SK-N-SH (cell line): ENCODE measurements around the gene GATAD2B. TPM values are rescaled to one million over a fixed set of nuclear protein-coding genes. Genes with fewer than 3 reads are reported as not detected.
A peak's percentile ranks its signal among the peaks of the same experiment; 100 is the strongest.

Experiments
- CTCF ChIA-PET: fragments of 300-600, 350-600 bp; formaldehyde crosslinking; extraction: SDS; loops from one replicate; lab custom pipeline; 2021; lab: Yijun Ruan, JAX
- POLR2A ChIA-PET: fragments of 350-600 bp; sonication (Branson Sonifier 250); formaldehyde crosslinking; extraction: SDS; loops from one replicate; lab custom pipeline; 2020; ENCODE audit warnings: antibody characterized with exemption, inconsistent platforms; lab: Yijun Ruan, JAX
- DNase-seq: peaks from one replicate; pipeline ENCODE4 v3.0.0; 2012
- H2AFZ ChIP-seq: fragments of 200-600 bp; sonication (generic); 2 replicates; pipeline ENCODE4 v1.8.1; 2016; ENCODE audit warnings: antibody characterized with exemption, mild to moderate bottlenecking, low read depth
- H3F3A ChIP-seq: fragments of 200-600 bp; sonication (generic); replicated peaks from 2 replicates; pipeline ENCODE3; 2016; ENCODE audit warnings: antibody characterized with exemption, mild to moderate bottlenecking; ENCODE audit not compliant: insufficient read depth
- H3K27ac ChIP-seq, 2 experiments: fragments of 200-500 bp in 1 of 2; fragments of 200-600 bp in 1 of 2; sonication (Bioruptor generic) in 1 of 2; sonication (generic), shearing (Covaris generic) in 1 of 2; 2 replicates each; pipeline versions ENCODE4 v1.5.1 to v1.6.1; 2014 to 2016; ENCODE audit warnings: low read depth in 2 of 2, inconsistent platforms in 1 of 2, low read length in 1 of 2, mild to moderate bottlenecking in 1 of 2, mixed read lengths in 1 of 2
- H3K27me3 ChIP-seq: fragments of 200-600 bp; sonication (generic), shearing (Covaris generic); 2 replicates; pipeline ENCODE4 v1.6.1; 2016; ENCODE audit warnings: mixed run types; ENCODE audit not compliant: insufficient read depth
- H3K36me3 ChIP-seq, 2 experiments: fragments of 200-500 bp in 1 of 2; fragments of 200-600 bp in 1 of 2; sonication (Bioruptor generic) in 1 of 2; sonication (generic) in 1 of 2; replicated peaks in 1 of 2; 2 replicates each; pipeline versions ENCODE3 to v1.5.1; 2014 to 2016; ENCODE audit warnings: low read length in 1 of 2, mild to moderate bottlenecking in 1 of 2; ENCODE audit not compliant: insufficient read depth in 2 of 2, control insufficient read depth in 1 of 2
- H3K4me1 ChIP-seq, 2 experiments: fragments of 200-500 bp in 1 of 2; fragments of 200-600 bp in 1 of 2; sonication (Bioruptor generic) in 1 of 2; sonication (generic), shearing (Covaris generic) in 1 of 2; 2 replicates each; pipeline versions ENCODE4 v1.5.1 to v1.6.1; 2014 to 2016; ENCODE audit warnings: low read depth in 1 of 2, low read length in 1 of 2, mixed run types in 1 of 2; ENCODE audit not compliant: insufficient read depth in 2 of 2, control insufficient read depth in 1 of 2
- H3K4me2 ChIP-seq: fragments of 200-600 bp; sonication (generic), shearing (Covaris generic); 2 replicates; pipeline ENCODE4 v1.6.1; 2017; ENCODE audit warnings: mixed run types
- H3K4me3 ChIP-seq, 2 experiments: fragments of 200-500 bp in 1 of 2; fragments of 200-600 bp in 1 of 2; sonication (Bioruptor generic) in 1 of 2; sonication (generic), shearing (Covaris generic) in 1 of 2; 2 replicates each; pipeline versions ENCODE4 v1.5.1 to v1.8.1; 2014 to 2016; ENCODE audit warnings: low read depth in 2 of 2, inconsistent platforms in 1 of 2, low read length in 1 of 2, mild to moderate bottlenecking in 1 of 2, mixed read lengths in 1 of 2, moderate library complexity in 1 of 2
- H3K79me2 ChIP-seq: fragments of 200-600 bp; sonication (generic); 2 replicates; pipeline ENCODE4 v1.8.1; 2017; ENCODE audit warnings: mild to moderate bottlenecking; ENCODE audit not compliant: insufficient read depth
- H3K9ac ChIP-seq: fragments of 200-600 bp; sonication (generic); 2 replicates; pipeline ENCODE4 v1.6.1; 2017; ENCODE audit warnings: mixed run types
- H3K9me2 ChIP-seq: fragments of 200-600 bp; sonication (generic); 2 replicates; pipeline ENCODE4 v1.6.1; 2017; ENCODE audit warnings: mixed run types
- H3K9me3 ChIP-seq: fragments of 200-600 bp; sonication (generic); 2 replicates; pipeline ENCODE4 v1.6.1; 2017; ENCODE audit warnings: mixed run types, mild to moderate bottlenecking, moderate library complexity
- H4K20me1 ChIP-seq: fragments of 200-600 bp; sonication (generic); 2 replicates; pipeline ENCODE4 v1.6.1; 2017; ENCODE audit warnings: mild to moderate bottlenecking, mixed run types; ENCODE audit not compliant: insufficient read depth
- CHD2 ChIP-seq: fragments of 150-350 bp; IDR thresholded peaks from 2 replicates; pipeline ENCODE4 v1.6.1; 2018; ENCODE audit warnings: low read length; ENCODE audit not compliant: partially characterized antibody
- GABPA ChIP-seq: IDR thresholded peaks from 2 replicates; pipeline ENCODE4 v1.4.0; 2012; ENCODE audit warnings: low read depth, mild to moderate bottlenecking
- MAX ChIP-seq: IDR thresholded peaks from 2 replicates; pipeline ENCODE4 v1.4.0; 2012; ENCODE audit warnings: low read depth
- MXI1 ChIP-seq: IDR thresholded peaks from 2 replicates; pipeline ENCODE4 v1.6.1; 2012; ENCODE audit warnings: mild to moderate bottlenecking, low read depth, low read length, improper control_type of control experiment
- NFIC ChIP-seq: IDR thresholded peaks from 2 replicates; pipeline ENCODE4 v1.4.0; 2012; ENCODE audit warnings: borderline replicate concordance
- POLR2AphosphoS5 ChIP-seq: IDR thresholded peaks from 2 replicates; pipeline ENCODE4 v1.6.1; 2012; ENCODE audit warnings: low read depth, low read length
- RAD21 ChIP-seq: IDR thresholded peaks from 2 replicates; pipeline ENCODE4 v1.6.1; 2012; ENCODE audit warnings: mild to moderate bottlenecking, low read length
- RCOR1 ChIP-seq: fragments of 150-350 bp; IDR thresholded peaks from 2 replicates; pipeline ENCODE4 v1.6.1; 2017; ENCODE audit warnings: antibody characterized with exemption, low read length
- RFX5 ChIP-seq: IDR thresholded peaks from 2 replicates; pipeline ENCODE4 v1.6.1; 2012; ENCODE audit warnings: mild to moderate bottlenecking, improper control_type of control experiment, low read length
- SIN3A ChIP-seq: IDR thresholded peaks from 2 replicates; pipeline ENCODE4 v1.6.1; 2012; ENCODE audit warnings: low read depth, mild to moderate bottlenecking, low read length, moderate library complexity, borderline replicate concordance
- SMC3 ChIP-seq: IDR thresholded peaks from 2 replicates; pipeline ENCODE4 v1.6.1; 2012; ENCODE audit warnings: low read depth, low read length, improper control_type of control experiment
- TAF1 ChIP-seq: IDR thresholded peaks from 2 replicates; pipeline ENCODE4 v1.6.1; 2012; ENCODE audit warnings: low read depth, mild to moderate bottlenecking, low read length, moderate library complexity, borderline replicate concordance
- TEAD4 ChIP-seq: IDR thresholded peaks from 2 replicates; pipeline ENCODE4 v1.4.0; 2012; ENCODE audit warnings: mild to moderate bottlenecking, borderline replicate concordance; ENCODE audit not compliant: insufficient read depth
- USF1 ChIP-seq: IDR thresholded peaks from 2 replicates; pipeline ENCODE4 v1.4.0; 2012; ENCODE audit warnings: low read depth, borderline replicate concordance
- WGBS: methylation state at CpG from one replicate; pipeline ENCODE4 v1.1.6; 2017; ENCODE audit warnings: low lambda C conversion rate; 5-methylcytosine and 5-hydroxymethylcytosine counted together
- polyA plus RNA-seq, 3 experiments: library from polyadenylated mRNA; depleted of rRNA; stranded (reverse); fragments of >200 nt; gene quantifications; 2 replicates each; pipeline ENCODE4 v1.2.3, GENCODE V29; 2012
- TF ChIP-seq, protein P1 (sequence below): fragments of 150-350 bp; IDR thresholded peaks from 2 replicates; pipeline ENCODE4 v1.6.1; 2016; ENCODE audit warnings: mild to moderate bottlenecking, low read depth, low read length
- TF ChIP-seq, protein P2 (sequence below): IDR thresholded peaks from 2 replicates; pipeline ENCODE4; 2012

GATAD2B gene
- polyA plus RNA-seq, 1 of the 3 experiments (the other 2 are of a cell fraction): 2.8 TPM

DNA sequence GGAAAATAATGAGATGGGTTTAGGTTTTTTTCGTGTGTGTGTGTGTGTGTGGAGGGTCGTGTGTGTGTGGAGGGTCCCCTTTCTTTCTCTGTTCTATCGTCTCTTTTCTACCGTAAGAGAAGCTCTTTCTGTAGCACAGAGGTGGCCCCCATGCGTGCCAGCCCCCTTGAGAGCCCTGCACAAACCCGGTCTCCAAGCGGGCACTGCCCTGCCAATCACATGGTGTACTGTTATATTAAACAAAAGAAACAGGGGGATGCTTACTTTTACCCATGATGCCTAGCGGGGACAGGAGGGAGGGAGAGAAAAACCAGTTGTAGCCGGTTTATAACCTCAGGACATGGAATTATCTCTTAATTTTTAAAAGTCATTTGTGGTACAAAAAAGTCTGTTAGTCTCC is 41.0 kb downstream of the GATAD2B start:
- Histone ChIP-seq H3K79me2 (peaks cover 94% of the 10 kb centered on the region), H3K36me3 (no peaks in the 10 kb centered on the region), H3K4me1 (peaks cover 15 to 16% of the 10 kb centered on the region in 2 experiments), H3K4me3 (peak overlapping the region; percentile 36 to 56), H3K27ac (peak overlapping the region; percentile 87 to 90), H4K20me1 (no peaks in the 10 kb centered on the region), H2AFZ (peak overlapping the region; percentile 67), H3K4me2 (peak overlapping the region; percentile 83), H3F3A (peaks cover 24% of the 10 kb centered on the region), H3K9me2 (no peaks in the 10 kb centered on the region), H3K27me3 (no peaks in the 10 kb centered on the region), H3K9me3 (no peaks in the 10 kb centered on the region), H3K9ac (peak overlapping the region; percentile 88)
- ChIA-PET CTCF (interaction anchor here (0.7 to 3.3 kb wide), 8 partner anchors 9 to 105 kb away, joined by 3 to 16 read pairs (median 3); partner anchors contain the start of genes DENND4B and RAB13), POLR2A (interaction anchor here (0.8 to 2.9 kb wide), 8 partner anchors 16 to 248 kb away, joined by 3 to 14 read pairs (median 4); partner anchors contain the start of genes CHTOP, CREB3L4 and SLC39A1)
- TF ChIP-seq TAF1 (peak; percentile 69; the same call in 1 of the 2 replicates), RAD21 (no peak), MAX (peak; percentile 69), POLR2AphosphoS5 (peak; percentile 61; the same call in 1 of the 2 replicates), GABPA (no peak), TEAD4 (no peak), RCOR1 (no peak; the same call in 1 of the 2 replicates), NFIC (peak; percentile 22; the same call in 1 of the 2 replicates), RFX5 (no peak), USF1 (peak; percentile 36; the same call in 1 of the 2 replicates), CHD2 (no peak), SMC3 (0 out of 2 replicates have a peak, but pooled peaks have one; percentile 4), SIN3A (peak; percentile 40; the same call in 1 of the 2 replicates), MXI1 (peak; percentile 74; the same call in 1 of the 2 replicates)
- TF ChIP-seq, protein P1, sequence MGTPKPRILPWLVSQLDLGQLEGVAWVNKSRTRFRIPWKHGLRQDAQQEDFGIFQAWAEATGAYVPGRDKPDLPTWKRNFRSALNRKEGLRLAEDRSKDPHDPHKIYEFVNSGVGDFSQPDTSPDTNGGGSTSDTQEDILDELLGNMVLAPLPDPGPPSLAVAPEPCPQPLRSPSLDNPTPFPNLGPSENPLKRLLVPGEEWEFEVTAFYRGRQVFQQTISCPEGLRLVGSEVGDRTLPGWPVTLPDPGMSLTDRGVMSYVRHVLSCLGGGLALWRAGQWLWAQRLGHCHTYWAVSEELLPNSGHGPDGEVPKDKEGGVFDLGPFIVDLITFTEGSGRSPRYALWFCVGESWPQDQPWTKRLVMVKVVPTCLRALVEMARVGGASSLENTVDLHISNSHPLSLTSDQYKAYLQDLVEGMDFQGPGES: no peak
- TF ChIP-seq, protein P2, sequence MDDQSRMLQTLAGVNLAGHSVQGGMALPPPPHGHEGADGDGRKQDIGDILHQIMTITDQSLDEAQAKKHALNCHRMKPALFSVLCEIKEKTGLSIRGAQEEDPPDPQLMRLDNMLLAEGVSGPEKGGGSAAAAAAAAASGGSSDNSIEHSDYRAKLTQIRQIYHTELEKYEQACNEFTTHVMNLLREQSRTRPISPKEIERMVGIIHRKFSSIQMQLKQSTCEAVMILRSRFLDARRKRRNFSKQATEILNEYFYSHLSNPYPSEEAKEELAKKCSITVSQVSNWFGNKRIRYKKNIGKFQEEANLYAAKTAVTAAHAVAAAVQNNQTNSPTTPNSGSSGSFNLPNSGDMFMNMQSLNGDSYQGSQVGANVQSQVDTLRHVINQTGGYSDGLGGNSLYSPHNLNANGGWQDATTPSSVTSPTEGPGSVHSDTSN: peak; percentile 81
- peak; percentile 76 for DNase-seq
- WGBS: 10% methylated on average over 9 of the region's 9 CpGs
